ENCODE data around the gene ADAMTS17. TPM values are rescaled to one million over a fixed set of nuclear protein-coding genes. Genes with fewer than 3 reads are reported as not detected.
"Not testable (repeated sequence)": the region's sequence is repeated elsewhere in the genome, so short reads cannot be mapped to it uniquely, and the experiment has no call there.

ADAMTS17 gene
- total and polyA plus RNA-seq, 7 donors: 4.4 to 93.0 (median 7.2) TPM

DNA sequence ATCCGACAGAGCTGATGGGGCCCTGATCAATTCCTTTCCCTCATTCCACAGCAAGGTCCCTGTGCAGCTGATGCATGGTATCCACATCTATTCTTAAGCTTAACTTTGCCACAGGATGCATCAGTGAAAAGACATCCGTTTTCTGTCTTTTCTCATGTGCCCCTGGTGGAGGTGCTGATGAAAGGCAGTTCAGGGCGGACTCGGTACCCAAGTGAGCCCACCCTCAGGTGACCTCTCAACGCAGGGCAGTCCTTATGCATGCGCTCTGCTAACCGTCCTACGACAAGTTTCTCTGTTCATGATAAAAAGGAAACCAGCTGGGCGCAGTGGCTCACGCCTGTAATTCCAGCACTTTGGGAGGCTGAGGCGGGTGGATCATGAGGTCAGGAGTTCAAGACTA, 251.4 kb downstream of the ADAMTS17 start:
- ATAC-seq (no peak), DNase-seq (no peak)
- Histone ChIP-seq H3K4me1 (no peaks in the 10 kb centered on the region), H3K36me3 (ENCODE audit: insufficient read depth in 1 of 2, low read depth in 1 of 2) (peaks cover 0 to 24% of the 10 kb centered on the region in 2 donors), H3K9me3 (no peaks in the 10 kb centered on the region), H3K4me3 (no peak overlapping the region), H3K27ac (no peak overlapping the region), H3K27me3 (ENCODE audit: insufficient read depth in 3 of 3, low read length in 2 of 3) (no peaks in the 10 kb centered on the region)
- intact Hi-C loops (cut with DNase I): no loop called here
- TF ChIP-seq, protein P1, sequence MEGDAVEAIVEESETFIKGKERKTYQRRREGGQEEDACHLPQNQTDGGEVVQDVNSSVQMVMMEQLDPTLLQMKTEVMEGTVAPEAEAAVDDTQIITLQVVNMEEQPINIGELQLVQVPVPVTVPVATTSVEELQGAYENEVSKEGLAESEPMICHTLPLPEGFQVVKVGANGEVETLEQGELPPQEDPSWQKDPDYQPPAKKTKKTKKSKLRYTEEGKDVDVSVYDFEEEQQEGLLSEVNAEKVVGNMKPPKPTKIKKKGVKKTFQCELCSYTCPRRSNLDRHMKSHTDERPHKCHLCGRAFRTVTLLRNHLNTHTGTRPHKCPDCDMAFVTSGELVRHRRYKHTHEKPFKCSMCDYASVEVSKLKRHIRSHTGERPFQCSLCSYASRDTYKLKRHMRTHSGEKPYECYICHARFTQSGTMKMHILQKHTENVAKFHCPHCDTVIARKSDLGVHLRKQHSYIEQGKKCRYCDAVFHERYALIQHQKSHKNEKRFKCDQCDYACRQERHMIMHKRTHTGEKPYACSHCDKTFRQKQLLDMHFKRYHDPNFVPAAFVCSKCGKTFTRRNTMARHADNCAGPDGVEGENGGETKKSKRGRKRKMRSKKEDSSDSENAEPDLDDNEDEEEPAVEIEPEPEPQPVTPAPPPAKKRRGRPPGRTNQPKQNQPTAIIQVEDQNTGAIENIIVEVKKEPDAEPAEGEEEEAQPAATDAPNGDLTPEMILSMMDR (IDR thresholded peaks at IDR 0.05): no peak
- WGBS, 3 donors: 90 to 93% (median 91%) methylated on average over 11 of the region's 11 CpGs

DNA sequence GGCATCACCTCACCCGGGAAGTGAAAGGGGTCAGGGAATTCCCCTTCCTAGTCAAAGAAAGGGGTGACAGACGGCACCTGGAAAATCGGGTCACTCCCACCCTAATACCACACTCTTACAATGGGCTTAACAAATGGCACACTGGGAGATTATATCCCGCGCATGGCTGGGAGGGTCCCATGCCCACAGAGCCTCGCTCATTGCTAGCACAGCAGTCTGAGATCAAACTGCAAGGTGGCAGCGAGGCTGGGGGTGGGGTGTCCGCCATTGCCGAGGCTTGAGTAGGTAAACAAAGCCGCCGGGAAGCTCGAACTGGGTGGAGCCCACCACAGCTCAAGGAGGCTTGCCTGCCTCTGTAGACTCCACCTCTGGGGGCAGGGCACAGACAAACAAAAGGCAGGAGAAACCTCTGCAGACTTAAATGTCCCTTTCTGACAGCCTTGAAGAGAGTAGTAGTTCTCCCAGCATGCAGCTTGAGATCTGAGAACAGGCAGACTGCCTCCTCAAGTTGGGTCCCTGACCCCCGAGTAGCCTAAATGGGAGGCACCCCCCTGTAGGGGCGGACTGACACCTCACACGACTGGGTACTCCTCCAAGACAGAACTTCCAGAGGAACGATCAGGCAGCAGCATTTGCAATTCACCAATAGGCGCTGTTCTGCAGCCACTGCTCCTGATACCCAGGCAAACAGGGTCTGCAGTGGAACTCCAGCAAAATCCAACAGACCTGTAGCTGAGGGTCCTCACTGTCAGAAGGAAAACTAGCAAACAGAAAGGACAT, 257.5 kb downstream of the ADAMTS17 start:
- H3K27ac ChIP-seq: not testable (repeated sequence)

DNA sequence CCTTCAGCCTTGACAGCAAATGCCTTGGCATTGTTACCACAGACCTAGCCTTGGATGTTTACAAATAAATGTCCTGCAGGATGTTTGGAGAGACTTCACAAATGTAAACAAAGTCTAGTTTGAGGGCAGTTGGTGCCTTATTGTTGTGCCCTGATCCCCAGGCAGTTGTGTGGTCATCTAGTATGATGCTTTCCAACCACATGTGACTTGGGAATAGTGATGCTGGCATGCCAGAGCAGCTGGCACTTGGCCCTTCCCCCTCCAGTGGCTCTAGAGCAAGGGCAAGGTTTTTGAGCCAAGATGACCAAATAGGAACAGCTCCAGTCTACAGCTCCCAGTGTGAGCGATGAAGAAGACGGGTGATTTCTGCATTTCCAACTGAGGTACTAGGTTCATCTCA, 258.2 kb downstream of the ADAMTS17 start:
- Histone ChIP-seq H3K27ac (no peak overlapping the region), H3K36me3 (ENCODE audit: insufficient read depth in 1 of 2, low read depth in 1 of 2) (no peaks in the 10 kb centered on the region), H3K27me3 (ENCODE audit: insufficient read depth in 3 of 3, low read length in 2 of 3) (no peaks in the 10 kb centered on the region), H3K4me1 (no peaks in the 10 kb centered on the region), H3K4me3 (no peak overlapping the region), H3K9me3 (no peaks in the 10 kb centered on the region)
- DNase-seq (peak in 1 of 2 donors; percentile 60), ATAC-seq (peak; percentile 49 to 71 (median 60))
- 22 to 54% (median 45%) methylated on average over 2 of the region's 2 CpGs for WGBS, 3 donors
- intact Hi-C loops (cut with DNase I): no loop called here
- TF ChIP-seq, protein P1 (IDR thresholded peaks at IDR 0.05): no peak

More for the DNA sequence above, 257.5 kb downstream of the ADAMTS17 start:
- WGBS, 3 donors: 74 to 84% (median 79%) methylated on average over 17 of the region's 17 CpGs
- H3K4me1 ChIP-seq; H3K36me3 ChIP-seq (ENCODE audit: insufficient read depth in 1 of 2, low read depth in 1 of 2); H3K27me3 ChIP-seq (ENCODE audit: insufficient read depth in 3 of 3, low read length in 2 of 3); ATAC-seq; H3K9me3 ChIP-seq; DNase-seq; H3K4me3 ChIP-seq; intact Hi-C loops (cut with DNase I): not testable (repeated sequence)

DNA sequence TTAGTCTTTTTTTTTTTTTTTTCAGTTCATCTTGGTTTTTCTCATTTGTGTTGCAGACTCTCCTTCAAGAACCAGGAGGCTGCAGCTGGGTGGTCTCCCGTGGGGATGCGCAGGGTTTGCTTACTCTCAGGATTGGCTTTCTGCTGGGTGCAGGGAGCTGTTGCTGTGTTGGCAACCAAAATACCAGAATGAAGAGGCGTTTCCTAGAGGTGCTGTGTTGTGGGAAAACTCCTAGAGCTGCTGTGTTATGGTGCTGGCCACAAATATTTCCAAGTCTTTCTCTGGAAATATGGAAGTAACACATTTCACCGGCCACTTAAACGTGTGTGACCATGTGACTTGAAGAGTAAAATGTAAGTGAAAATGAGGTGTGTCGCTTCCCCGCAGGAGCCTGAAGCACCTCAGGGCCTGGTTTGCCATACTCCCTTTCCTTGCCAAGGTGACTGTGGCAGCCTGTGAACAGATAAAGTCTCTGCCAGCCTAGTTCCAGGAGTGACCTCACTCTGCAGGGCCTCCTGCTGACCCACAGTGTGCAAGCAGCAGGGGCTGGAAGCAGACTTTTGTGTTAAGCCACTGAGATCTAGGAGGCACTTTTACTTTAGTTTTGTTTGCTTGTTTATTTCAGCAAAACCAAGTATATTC, 258.9 kb downstream of the ADAMTS17 start:
- H3K27ac ChIP-seq: no peak overlapping the region

DNA sequence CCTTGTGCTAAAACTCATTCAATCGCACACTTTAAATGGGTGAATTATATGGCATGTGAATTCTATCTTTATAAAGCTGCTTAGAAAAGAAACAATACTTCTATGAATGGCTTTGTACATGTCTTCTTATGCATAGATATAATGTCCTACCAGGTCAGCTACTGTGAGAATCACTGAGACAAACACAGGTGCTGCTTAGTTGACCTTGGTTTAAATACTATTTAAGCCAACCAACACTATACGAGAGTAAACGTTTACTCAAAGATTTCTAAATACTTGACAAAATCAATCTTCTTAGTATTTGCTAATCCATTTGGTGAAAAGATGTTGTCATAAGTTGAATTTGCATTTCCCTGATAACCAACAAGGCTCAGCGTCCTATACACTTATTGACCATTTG, 260.3 kb downstream of the ADAMTS17 start:
- DNase-seq: no peak
- intact Hi-C loops (cut with DNase I): no loop called here

More for the DNA sequence above, 258.9 kb downstream of the ADAMTS17 start:
- H3K4me3 ChIP-seq: no peak overlapping the region
- DNase-seq: no peak
- TF ChIP-seq, protein P1 (IDR thresholded peaks at IDR 0.05): no peak
- ATAC-seq: no peak
- WGBS, 3 donors: 75 to 77% (median 75%) methylated on average over 7 of the region's 7 CpGs
- intact Hi-C loops (cut with DNase I): no loop called here
- no peaks in the 10 kb centered on the region for H3K36me3 ChIP-seq (ENCODE audit: insufficient read depth in 1 of 2, low read depth in 1 of 2)
- H3K27me3 ChIP-seq (ENCODE audit: insufficient read depth in 3 of 3, low read length in 2 of 3): no peaks in the 10 kb centered on the region
- no peaks in the 10 kb centered on the region for H3K4me1 ChIP-seq
- H3K9me3 ChIP-seq: no peaks in the 10 kb centered on the region

More for the DNA sequence above, 260.3 kb downstream of the ADAMTS17 start:
- ATAC-seq: no peak
- no peaks in the 10 kb centered on the region for H3K27me3 ChIP-seq (ENCODE audit: insufficient read depth in 3 of 3, low read length in 2 of 3)
- H3K9me3 ChIP-seq: no peaks in the 10 kb centered on the region
- no peaks in the 10 kb centered on the region for H3K36me3 ChIP-seq (ENCODE audit: insufficient read depth in 1 of 2, low read depth in 1 of 2)
- H3K4me1 ChIP-seq: no peaks in the 10 kb centered on the region
- WGBS, 3 donors: 93 to 96% (median 95%) methylated on average over 4 of the region's 4 CpGs
- TF ChIP-seq, protein P1 (IDR thresholded peaks at IDR 0.05): no peak
- H3K27ac ChIP-seq: no peak overlapping the region
- H3K4me3 ChIP-seq: no peak overlapping the region

Measured in psoas muscle (tissue), 8 donors.